ENCODE measurements around the gene NTM. TPM values are rescaled to one million over a fixed set of nuclear protein-coding genes. Genes with fewer than 3 reads are reported as not detected.

NTM gene
- total RNA-seq, 1 donor from 2014 or later, result not detected

DNA sequence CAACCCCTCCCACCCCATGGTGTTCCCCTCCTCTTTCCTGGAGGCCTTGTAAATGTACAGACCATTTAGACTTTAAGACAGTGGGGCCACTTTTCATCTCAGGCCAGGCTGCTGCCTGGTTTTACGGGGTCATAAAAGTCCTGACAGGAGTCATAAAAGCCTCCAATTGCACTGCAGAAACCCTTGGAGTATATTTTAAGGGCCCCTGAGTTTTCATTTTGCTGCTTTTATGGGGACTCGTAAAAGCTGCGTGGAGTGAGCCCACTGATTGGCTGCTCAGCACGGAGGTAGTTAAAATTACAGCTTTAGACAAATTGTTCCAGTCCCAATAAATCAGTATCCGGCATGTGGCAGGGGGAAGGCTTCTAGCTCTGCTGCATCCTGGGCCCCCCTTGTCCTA lies 627.6 kb downstream of the NTM start:
- intact Hi-C loops (cut with micrococcal nuclease), result no loop called here
- H3K4me1 Mint-ChIP-seq (ENCODE audit: low read depth), result no peaks in the 10 kb centered on the region
- no peak for DNase-seq (ENCODE audit: low spot score)
- H3K4me3 Mint-ChIP-seq, result no peak overlapping the region
- no peak overlapping the region for H3K27ac Mint-ChIP-seq
- peaks cover 9% of the 10 kb centered on the region for H3K9me3 Mint-ChIP-seq
- no peaks in the 10 kb centered on the region for H3K27me3 Mint-ChIP-seq (ENCODE audit: insufficient read depth)
- H3K36me3 Mint-ChIP-seq (ENCODE audit: low read depth), result no peaks in the 10 kb centered on the region

GRCh38 chr11:131999084-131999483 lies 628.7 kb downstream of the NTM start:
- no peak for DNase-seq (ENCODE audit: low spot score)
- H3K27me3 Mint-ChIP-seq (ENCODE audit: insufficient read depth), result no peaks in the 10 kb centered on the region
- H3K36me3 Mint-ChIP-seq (ENCODE audit: low read depth), result no peaks in the 10 kb centered on the region
- peaks cover 9% of the 10 kb centered on the region for H3K9me3 Mint-ChIP-seq
- no peak overlapping the region for H3K27ac Mint-ChIP-seq
- H3K4me1 Mint-ChIP-seq (ENCODE audit: low read depth), result no peaks in the 10 kb centered on the region
- no peak overlapping the region for H3K4me3 Mint-ChIP-seq
- intact Hi-C loops (cut with micrococcal nuclease), result no loop called here

DNA sequence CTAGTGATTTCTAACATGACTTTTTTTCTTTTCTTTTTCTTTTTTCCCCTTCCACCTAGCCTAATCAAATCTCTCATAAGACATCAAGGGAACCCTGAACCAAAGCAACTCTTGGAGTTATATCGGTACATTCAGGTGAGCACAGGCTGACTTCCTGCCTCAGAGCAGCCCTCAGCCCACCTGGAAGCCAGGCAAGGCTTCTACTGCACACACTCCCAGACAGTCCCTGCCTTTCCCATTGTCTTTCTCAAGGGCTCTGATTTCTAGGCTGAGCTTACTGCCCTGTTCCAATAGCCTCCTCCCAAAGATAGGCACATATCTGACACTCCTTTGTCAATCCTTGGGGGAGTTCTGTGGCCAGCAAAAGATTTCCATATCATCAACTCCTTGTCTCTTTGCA lies 629.5 kb downstream of the NTM start:
- H3K9me3 Mint-ChIP-seq, result peaks cover 9% of the 10 kb centered on the region

GRCh38 chr11:132005887-132006286 lies 635.5 kb downstream of the NTM start:
- H3K27ac Mint-ChIP-seq, result no peak overlapping the region
- H3K9me3 Mint-ChIP-seq, result no peaks in the 10 kb centered on the region
- H3K4me1 Mint-ChIP-seq (ENCODE audit: low read depth), result no peaks in the 10 kb centered on the region
- H3K4me3 Mint-ChIP-seq, result no peak overlapping the region
- no peaks in the 10 kb centered on the region for H3K36me3 Mint-ChIP-seq (ENCODE audit: low read depth)
- intact Hi-C loops (cut with micrococcal nuclease), result no loop called here
- no peak for DNase-seq (ENCODE audit: low spot score)
- H3K27me3 Mint-ChIP-seq (ENCODE audit: insufficient read depth), result no peaks in the 10 kb centered on the region

More for the DNA sequence above, 629.5 kb downstream of the NTM start:
- Mint-ChIP-seq H3K36me3 (ENCODE audit: low read depth) (no peaks in the 10 kb centered on the region), H3K4me3 (no peak overlapping the region), H3K27ac (no peak overlapping the region), H3K27me3 (ENCODE audit: insufficient read depth) (no peaks in the 10 kb centered on the region), H3K4me1 (ENCODE audit: low read depth) (no peaks in the 10 kb centered on the region)
- no peak for DNase-seq (ENCODE audit: low spot score)
- intact Hi-C loops (cut with micrococcal nuclease), result no loop called here

DNA sequence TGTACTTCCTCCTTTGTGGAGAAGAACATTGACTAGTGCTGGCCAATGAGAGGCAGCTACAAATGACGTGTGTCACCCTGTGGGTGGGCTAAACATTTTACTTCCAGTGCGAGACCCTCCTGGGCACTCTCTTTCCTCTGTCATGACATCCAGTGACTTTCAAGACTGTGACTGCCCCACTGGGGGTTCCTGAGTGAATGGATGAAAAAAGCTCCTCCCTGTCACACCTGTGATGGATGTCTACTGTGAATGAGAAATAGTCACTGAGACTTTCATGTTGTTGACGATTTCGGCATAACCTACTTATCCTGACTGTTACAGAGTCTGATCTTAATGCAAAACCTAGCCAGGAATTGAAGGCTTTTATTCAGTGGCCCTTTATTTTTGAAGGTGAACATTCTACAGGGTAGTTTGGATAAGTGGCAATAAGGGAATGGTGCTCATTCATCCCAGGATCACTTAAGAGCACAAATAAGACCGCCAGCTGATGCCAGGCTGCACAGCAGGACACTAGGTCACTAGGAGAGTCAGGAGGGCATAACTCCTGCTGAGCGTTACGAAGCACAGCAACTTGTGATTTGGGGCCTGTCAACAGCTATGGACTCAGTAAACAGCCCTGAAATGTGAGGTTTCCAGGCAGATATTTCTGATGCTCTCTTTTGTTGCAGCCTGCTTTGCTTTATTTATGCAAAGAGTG lies 636.6 kb downstream of the NTM start:
- no peaks in the 10 kb centered on the region for H3K4me1 Mint-ChIP-seq (ENCODE audit: low read depth)
- H3K27me3 Mint-ChIP-seq (ENCODE audit: insufficient read depth), result no peaks in the 10 kb centered on the region
- no peak overlapping the region for H3K4me3 Mint-ChIP-seq
- intact Hi-C loops (cut with micrococcal nuclease), result no loop called here
- DNase-seq (ENCODE audit: low spot score), result no peak
- H3K9me3 Mint-ChIP-seq, result no peaks in the 10 kb centered on the region
- H3K36me3 Mint-ChIP-seq (ENCODE audit: low read depth), result no peaks in the 10 kb centered on the region
- H3K27ac Mint-ChIP-seq, result no peak overlapping the region

DNA sequence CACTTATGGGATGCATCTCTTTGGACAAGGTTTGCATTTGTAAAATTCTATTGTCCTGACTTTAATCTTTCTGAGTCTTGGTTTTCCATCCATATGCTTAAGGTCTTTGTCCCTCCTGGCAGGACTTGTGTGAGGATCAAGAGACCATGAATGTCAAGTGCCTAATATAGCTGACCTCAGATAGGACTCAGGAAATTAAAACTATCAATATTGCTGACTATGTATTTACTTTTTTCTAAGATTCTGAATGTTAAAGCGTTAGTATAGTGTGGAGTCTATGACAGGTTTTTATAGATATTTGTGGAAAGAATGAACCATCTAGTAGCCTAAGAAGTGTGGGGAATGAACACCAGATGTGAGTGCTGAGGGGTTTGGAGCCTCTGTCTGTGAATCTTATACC lies 637.8 kb downstream of the NTM start:
- no peak for DNase-seq (ENCODE audit: low spot score)
- Mint-ChIP-seq H3K4me1 (ENCODE audit: low read depth) (no peaks in the 10 kb centered on the region), H3K4me3 (no peak overlapping the region), H3K9me3 (no peaks in the 10 kb centered on the region), H3K36me3 (ENCODE audit: low read depth) (no peaks in the 10 kb centered on the region), H3K27ac (no peak overlapping the region), H3K27me3 (ENCODE audit: insufficient read depth) (no peaks in the 10 kb centered on the region)
- intact Hi-C loops (cut with micrococcal nuclease), result no loop called here

DNA sequence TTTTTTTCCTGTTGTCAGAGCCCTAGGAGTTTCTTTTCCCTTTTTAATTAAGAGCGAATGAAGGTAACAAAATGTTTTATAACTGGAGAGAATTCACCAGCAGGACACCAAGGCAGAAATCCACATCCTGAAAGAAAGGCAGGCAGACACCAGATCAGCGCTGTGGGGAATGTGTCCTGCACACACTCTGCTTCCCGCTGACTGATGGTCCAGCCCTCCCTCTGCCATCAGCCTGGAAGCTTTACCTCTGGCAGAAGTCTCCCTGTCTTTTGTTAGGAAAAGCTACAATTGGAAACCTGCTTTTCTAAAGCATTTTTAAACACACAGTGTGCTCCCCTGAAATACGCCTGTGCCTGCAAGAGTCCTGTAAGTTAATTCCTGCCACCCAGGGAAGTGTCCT lies 638.5 kb downstream of the NTM start:
- no peak for DNase-seq (ENCODE audit: low spot score)
- H3K4me1 Mint-ChIP-seq (ENCODE audit: low read depth), result no peaks in the 10 kb centered on the region
- intact Hi-C loops (cut with micrococcal nuclease), result no loop called here
- no peaks in the 10 kb centered on the region for H3K36me3 Mint-ChIP-seq (ENCODE audit: low read depth)
- H3K4me3 Mint-ChIP-seq, result no peak overlapping the region
- no peaks in the 10 kb centered on the region for H3K27me3 Mint-ChIP-seq (ENCODE audit: insufficient read depth)
- no peak overlapping the region for H3K27ac Mint-ChIP-seq
- no peaks in the 10 kb centered on the region for H3K9me3 Mint-ChIP-seq

GRCh38 chr11:132020001-132020400 lies 649.6 kb downstream of the NTM start:
- H3K36me3 Mint-ChIP-seq (ENCODE audit: low read depth), result no peaks in the 10 kb centered on the region
- intact Hi-C loops (cut with micrococcal nuclease), result no loop called here
- no peaks in the 10 kb centered on the region for H3K4me1 Mint-ChIP-seq (ENCODE audit: low read depth)
- H3K4me3 Mint-ChIP-seq, result no peak overlapping the region
- peaks cover 9% of the 10 kb centered on the region for H3K9me3 Mint-ChIP-seq
- H3K27ac Mint-ChIP-seq, result no peak overlapping the region
- H3K27me3 Mint-ChIP-seq (ENCODE audit: insufficient read depth), result no peaks in the 10 kb centered on the region
- DNase-seq (ENCODE audit: low spot score), result no peak

GRCh38 chr11:132022285-132022684 lies 651.9 kb downstream of the NTM start:
- DNase-seq (ENCODE audit: low spot score), result no peak
- intact Hi-C loops (cut with micrococcal nuclease), result no loop called here
- no peak overlapping the region for H3K4me3 Mint-ChIP-seq
- H3K4me1 Mint-ChIP-seq (ENCODE audit: low read depth), result no peaks in the 10 kb centered on the region
- peaks cover 9% of the 10 kb centered on the region for H3K9me3 Mint-ChIP-seq
- no peaks in the 10 kb centered on the region for H3K27me3 Mint-ChIP-seq (ENCODE audit: insufficient read depth)
- no peaks in the 10 kb centered on the region for H3K36me3 Mint-ChIP-seq (ENCODE audit: low read depth)
- no peak overlapping the region for H3K27ac Mint-ChIP-seq

- Mint-ChIP-seq H3K4me3 (no peak overlapping the region), H3K36me3 (ENCODE audit: low read depth) (no peaks in the 10 kb centered on the region), H3K9me3 (peaks cover 9% of the 10 kb centered on the region), H3K27me3 (ENCODE audit: insufficient read depth) (no peaks in the 10 kb centered on the region), H3K27ac (no peak overlapping the region), H3K4me1 (ENCODE audit: low read depth) (no peaks in the 10 kb centered on the region)
- intact Hi-C loops (cut with micrococcal nuclease), result no loop called here
- no peak for DNase-seq (ENCODE audit: low spot score)
Observed at GRCh38 chr11:132022733-132023478, 652.5 kb downstream of the NTM start.

GRCh38 chr11:132024587-132025295 lies 654.3 kb downstream of the NTM start:
- H3K4me1 Mint-ChIP-seq (ENCODE audit: low read depth), result no peaks in the 10 kb centered on the region
- no peaks in the 10 kb centered on the region for H3K27me3 Mint-ChIP-seq (ENCODE audit: insufficient read depth)
- intact Hi-C loops (cut with micrococcal nuclease), result no loop called here
- H3K4me3 Mint-ChIP-seq, result no peak overlapping the region
- no peak for DNase-seq (ENCODE audit: low spot score)
- H3K27ac Mint-ChIP-seq, result no peak overlapping the region
- peaks cover 9% of the 10 kb centered on the region for H3K9me3 Mint-ChIP-seq
- no peaks in the 10 kb centered on the region for H3K36me3 Mint-ChIP-seq (ENCODE audit: low read depth)

DNA sequence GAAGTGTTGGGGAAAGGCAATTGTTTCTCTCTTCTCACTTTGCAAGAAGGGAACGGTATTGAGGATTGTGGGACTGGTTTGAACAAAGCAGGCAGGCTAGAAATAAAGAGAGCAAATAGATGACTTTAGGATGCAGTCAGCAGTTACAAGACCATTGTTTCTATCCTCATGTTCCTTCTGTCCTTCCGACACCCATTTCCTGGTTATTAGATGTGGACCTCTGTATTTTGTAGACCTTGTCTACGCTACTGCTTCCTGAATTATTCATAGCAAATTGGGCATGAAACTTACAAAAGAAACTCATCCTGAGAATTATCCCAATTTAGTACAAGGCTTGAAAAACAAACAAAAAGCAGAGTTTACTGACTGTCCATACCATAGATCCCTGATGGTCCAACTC lies 656.3 kb downstream of the NTM start:
- no peak overlapping the region for H3K4me3 Mint-ChIP-seq
- intact Hi-C loops (cut with micrococcal nuclease), result no loop called here
- no peaks in the 10 kb centered on the region for H3K4me1 Mint-ChIP-seq (ENCODE audit: low read depth)
- H3K36me3 Mint-ChIP-seq (ENCODE audit: low read depth), result no peaks in the 10 kb centered on the region
- no peak for DNase-seq (ENCODE audit: low spot score)
- H3K27me3 Mint-ChIP-seq (ENCODE audit: insufficient read depth), result no peaks in the 10 kb centered on the region
- H3K27ac Mint-ChIP-seq, result no peak overlapping the region
- H3K9me3 Mint-ChIP-seq, result no peaks in the 10 kb centered on the region
